HG02852 (cell line): ENCODE data around the gene RNASEL.
"Not testable (repeated sequence)": the region's sequence is repeated elsewhere in the genome, so short reads cannot be mapped to it uniquely, and the experiment has no call there.

Experiments used
- ATAC-seq: cut with Tn5 transposase; IDR thresholded peaks from one replicate; pipeline ENCODE4 v1.9.1; 2021; ENCODE audit warnings: mild to moderate bottlenecking, moderate library complexity; ENCODE audit not compliant: unreplicated experiment

Gene RNASEL

GRCh38 chr1:182588500-182589396 is at the start of gene RNASEL:
RNASEL (minus strand) TSS chr1:182589256; CDS start chr1:182586806, 2,450 bp downstream.
- ATAC-seq = peak; percentile 89

GRCh38 chr1:182637769-182638168 is 48.7 kb upstream of the RNASEL start:
- no peak for ATAC-seq

GRCh38 chr1:182635871-182636270 is 46.8 kb upstream of the RNASEL start:
- no peak for ATAC-seq

DNA sequence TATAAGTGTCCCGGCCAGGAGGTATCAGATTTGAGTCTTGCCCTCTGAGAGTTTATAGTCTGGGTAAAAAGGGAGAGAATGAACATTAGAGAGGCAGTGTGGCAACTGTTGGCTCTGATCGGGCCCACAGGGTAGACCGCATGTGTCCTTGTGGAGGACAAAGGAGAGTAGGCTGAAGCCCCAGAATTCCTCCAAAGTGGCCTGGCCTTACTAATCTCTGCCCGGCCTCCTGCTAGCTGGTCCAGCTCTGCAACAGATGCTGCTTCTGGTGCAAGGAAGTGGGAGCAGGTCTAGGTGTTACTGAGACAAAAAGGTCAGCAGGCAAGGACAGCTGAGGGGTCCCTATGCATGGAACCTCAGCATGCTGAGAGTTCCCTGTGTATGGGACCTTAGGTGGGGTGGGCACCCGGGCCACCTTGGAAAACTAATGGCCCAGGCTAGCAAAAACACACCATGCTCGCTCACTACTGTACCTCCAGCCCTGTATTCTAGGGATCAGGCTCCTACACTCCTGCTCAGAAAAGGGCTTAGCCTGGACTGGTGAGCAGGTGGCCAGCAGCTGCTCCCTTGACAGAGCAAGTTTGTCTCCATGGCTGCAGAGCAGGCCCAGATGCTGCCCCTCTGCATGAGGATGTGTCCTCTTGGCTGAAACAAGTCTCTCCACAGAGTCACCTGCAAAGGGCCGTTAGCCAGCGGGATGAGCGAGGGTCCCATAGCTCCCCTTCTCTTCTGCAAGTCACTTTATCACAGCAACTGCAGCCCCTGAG is 45.4 kb upstream of the RNASEL start:
- no peak for ATAC-seq

- ATAC-seq = no peak
Observed at GRCh38 chr1:182633657-182634281, 44.7 kb upstream of the RNASEL start.

DNA sequence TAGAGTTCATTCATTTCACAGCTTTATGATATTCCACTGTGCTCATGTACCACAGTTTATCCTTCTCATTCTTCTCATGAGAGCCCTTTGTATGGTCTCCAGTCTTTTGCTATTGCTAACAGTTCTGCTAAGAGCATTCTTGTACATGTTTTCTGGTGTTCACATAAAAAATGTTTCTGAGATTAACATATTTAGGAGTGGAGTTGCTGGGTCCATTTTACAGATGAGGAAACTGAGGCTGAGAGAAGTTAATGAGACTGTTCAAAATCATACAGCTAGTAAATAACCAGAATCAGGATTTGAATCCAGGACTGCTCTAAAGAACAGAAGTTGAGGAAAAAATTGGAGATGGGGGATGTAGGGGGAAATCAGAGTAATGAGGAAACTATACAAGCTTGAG is 44.0 kb upstream of the RNASEL start:
- ATAC-seq = no peak

DNA sequence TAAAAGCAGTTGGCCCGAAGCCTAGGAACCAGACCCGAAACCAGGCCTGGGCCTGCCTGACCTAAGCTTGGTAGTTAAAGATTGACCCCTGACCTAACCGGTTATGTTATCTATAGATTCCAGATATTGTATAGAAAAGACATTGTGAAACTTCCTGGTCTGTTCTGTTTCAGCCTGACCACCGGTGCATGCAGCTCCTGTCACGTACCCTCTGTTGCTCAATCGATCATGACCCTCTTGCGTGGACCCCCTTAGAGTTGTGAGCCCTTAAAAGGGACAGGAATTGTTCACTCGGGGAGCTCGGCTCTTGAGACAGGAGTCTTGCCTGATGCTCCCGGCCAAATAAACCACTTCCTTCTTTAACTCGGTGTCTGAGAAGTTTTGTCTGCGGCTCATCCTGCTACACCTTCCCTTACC is 43.4 kb upstream of the RNASEL start:
- ATAC-seq = not testable (repeated sequence)

DNA sequence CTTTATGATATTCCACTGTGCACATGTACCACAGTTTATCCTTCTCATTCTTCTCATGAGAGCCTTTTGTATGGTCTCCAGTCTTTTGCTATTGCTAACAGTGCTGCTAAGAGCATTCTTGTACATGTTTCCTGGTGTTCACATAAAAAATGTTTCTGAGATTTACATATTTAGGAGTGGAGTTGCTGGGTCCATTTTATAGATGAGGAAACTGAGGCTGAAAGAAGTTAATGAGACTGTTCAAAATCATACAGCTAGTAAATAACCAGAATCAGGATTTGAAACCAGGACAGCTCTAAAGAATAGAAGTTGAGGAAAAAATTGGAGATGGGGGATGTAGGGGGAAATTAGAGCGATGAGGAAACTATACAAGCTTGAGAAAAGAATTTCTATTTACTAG is 42.9 kb upstream of the RNASEL start:
- no peak for ATAC-seq

DNA sequence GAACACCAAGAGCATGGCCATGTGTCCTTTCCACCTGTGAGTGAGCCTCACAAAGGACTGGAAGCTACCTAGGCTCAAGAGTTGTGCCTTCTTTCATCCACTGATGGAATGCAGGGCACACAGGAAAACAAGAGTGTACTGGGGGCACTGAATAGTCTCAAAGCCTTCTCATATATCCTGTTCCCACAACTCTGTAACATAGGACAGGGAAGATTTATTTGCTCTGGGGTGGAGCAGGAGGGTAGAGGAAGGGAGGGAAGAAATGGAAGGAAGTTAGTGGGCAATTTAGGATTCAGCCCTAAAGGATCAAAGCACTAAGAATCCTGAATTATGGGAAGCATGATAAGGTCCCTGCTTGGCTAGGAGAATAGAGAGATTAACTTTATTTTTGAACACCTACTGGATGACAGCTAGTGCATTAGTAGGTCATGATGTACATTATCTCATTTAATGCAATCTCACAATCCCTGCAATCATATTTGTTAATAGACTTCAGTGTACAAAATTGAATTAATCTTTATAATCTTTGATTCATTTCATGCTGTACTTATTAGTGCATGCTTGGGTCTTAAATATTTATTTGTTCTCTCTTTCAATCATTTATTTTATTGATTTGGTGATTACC is 42.1 kb upstream of the RNASEL start:
- ATAC-seq = no peak

GRCh38 chr1:182630586-182630985 is 41.5 kb upstream of the RNASEL start:
- ATAC-seq = no peak

DNA sequence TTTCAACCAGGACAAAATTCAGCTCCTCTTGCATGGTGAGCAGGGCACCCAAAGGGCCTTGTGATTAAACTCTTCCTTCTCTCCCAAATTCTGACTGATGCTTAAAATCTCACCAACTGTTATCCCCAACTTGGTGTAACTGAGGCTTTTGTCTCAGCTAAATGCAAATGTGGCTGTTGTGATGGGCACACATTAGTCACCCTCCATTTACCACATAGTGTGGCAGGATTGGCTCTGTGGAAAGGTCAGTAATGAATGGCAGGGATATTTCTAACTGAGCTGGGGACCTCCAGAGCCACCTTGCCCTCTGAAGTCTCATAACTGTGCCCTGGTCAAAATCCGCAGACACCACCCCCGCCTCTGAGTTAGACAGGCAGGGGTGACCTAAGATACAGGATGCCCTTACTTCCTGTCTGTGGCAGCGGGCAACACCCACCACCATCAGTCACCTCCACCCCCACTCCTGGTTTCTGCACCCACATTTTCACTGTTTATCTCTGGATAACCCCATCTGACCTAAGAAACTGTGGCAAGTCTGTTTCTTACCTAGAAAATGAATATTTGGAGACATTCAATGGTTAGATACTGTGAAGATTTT is 40.5 kb upstream of the RNASEL start:
- ATAC-seq = no peak

GRCh38 chr1:182629080-182629479 is 40.0 kb upstream of the RNASEL start:
- no peak for ATAC-seq

GRCh38 chr1:182628657-182629056 is 39.6 kb upstream of the RNASEL start:
- no peak for ATAC-seq

DNA sequence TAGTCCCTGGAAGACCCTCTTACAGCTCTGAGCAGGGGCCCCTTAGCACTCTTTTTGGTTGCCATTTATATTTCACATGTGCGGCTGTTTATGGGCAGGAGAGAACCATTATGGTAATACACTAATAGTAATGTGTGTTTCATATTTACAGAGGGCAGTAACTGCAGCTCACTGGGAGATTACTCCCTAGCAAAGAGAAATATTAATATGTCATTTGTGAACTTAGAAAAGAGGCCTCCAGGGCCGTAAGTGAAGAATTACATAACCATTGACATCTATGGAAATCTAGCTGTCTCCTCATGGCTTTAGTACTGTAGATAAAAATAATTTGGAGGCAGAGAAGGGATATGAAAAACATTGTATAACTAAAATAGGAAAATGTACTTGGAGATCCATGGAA is 38.6 kb upstream of the RNASEL start:
- ATAC-seq = no peak

DNA sequence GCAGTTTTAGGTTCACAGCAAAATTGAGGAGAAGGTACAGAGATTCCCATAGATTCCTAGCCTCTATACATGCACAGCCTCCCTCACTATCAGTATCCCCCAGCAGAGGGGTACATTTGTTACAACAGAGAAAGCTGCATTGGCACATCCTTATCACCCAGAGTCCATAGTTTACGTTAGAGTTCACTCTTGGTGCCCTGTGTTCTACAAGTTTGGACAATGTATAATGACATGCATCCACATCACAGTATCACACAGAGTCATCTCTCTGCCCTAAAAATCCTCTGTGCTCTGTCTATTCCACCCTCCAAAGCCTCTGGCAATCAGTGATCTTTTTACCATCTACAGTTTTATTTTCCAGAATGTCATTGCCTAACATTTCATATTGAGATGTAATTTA is 37.5 kb upstream of the RNASEL start:
- ATAC-seq = no peak

GRCh38 chr1:182625719-182626504 is 36.9 kb upstream of the RNASEL start:
- ATAC-seq = peak; percentile 36

- no peak for ATAC-seq
Observed at GRCh38 chr1:182625024-182625423, 36.0 kb upstream of the RNASEL start.

- no peak for ATAC-seq
Observed at GRCh38 chr1:182624577-182624976, 35.5 kb upstream of the RNASEL start.

DNA sequence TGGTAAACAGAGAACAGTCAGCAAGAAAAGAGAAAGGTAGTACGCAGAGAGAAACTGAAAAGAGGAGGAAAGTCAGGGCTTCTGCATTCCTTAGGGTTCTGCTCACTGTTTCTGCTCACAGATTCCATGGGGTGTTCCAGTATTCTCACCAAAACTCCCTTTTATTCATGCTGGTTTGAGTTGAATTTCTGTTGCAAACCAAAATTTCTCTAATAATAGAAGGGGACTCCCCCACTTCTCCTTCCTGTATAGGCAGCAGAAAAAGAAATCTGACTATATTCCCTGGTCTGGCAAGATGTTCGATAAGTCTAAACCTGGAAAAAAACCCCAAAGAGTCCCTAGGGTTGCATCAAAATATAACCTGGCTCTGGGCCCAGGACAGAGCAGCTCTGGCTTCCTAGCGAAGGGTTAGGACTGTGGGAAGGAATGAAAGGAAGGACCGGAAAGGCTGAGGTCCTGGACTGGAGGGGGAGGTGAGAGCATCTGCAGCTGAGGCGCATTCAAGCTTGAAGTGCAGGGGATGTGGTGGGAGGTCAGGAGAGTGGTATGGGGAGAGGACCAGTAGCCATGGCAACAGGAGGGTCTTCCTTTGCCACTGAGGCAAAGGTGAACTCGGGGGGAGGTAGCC is 34.0 kb upstream of the RNASEL start:
- ATAC-seq = peak; percentile 69
